ENCODE data around the gene GINS1.

The GINS1 gene

DNA sequence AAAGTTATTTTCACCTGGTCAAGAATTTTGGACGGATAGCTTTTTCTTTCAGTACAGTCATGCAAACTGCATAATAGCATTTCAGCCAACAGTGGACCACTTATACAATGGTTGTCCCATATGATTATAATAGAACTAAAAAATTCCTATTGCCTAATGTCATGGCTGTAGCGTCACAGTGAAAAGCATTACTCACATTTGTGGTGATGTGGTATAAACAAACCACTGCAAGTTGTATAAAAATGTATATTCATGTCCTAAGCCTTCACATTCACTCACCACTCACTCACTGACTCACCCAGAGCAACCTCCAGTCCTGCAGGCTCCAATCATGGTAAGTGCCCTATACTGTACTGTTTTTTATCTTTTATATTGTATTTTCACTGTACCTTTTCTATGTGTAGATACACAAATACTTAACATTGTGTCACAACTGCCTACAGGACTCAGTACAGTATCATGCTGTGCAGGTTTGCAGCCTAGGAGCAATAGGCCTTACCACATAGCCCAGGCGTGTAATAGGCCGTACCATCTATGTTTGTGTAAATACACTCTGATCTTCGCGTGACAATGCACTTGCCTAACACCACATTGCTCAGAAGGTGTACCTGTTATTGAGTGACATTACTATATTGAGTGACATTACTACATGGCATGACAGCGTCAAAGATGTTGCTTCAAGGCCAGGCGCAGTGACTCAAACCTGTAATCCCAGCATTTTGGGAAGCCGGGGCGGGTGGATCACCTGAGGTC, 34.7 kb upstream of the GINS1 start:
- DNase-seq (no peak), ATAC-seq (ENCODE audit: insufficient read depth, low read depth) (no peak)
- H3K27me3 ChIP-seq (ENCODE audit: insufficient read depth, low read length, poor library complexity): no peaks in the 10 kb centered on the region
- H3K4me1 ChIP-seq (ENCODE audit: insufficient read depth, low read length): no peaks in the 10 kb centered on the region
- no peak overlapping the region for H2AFZ ChIP-seq (ENCODE audit: low read depth, low read length)
- no peaks in the 10 kb centered on the region for H3K9me3 ChIP-seq (ENCODE audit: insufficient read depth, low read length, severe bottlenecking)
- no peak overlapping the region for H3K4me2 ChIP-seq (ENCODE audit: insufficient read depth, low read length)
- H3K9ac ChIP-seq (ENCODE audit: low read depth, low read length): no peak overlapping the region
- peaks cover 52% of the 10 kb centered on the region for H4K20me1 ChIP-seq (ENCODE audit: insufficient read depth, low read length)
- TF ChIP-seq, protein P1, sequence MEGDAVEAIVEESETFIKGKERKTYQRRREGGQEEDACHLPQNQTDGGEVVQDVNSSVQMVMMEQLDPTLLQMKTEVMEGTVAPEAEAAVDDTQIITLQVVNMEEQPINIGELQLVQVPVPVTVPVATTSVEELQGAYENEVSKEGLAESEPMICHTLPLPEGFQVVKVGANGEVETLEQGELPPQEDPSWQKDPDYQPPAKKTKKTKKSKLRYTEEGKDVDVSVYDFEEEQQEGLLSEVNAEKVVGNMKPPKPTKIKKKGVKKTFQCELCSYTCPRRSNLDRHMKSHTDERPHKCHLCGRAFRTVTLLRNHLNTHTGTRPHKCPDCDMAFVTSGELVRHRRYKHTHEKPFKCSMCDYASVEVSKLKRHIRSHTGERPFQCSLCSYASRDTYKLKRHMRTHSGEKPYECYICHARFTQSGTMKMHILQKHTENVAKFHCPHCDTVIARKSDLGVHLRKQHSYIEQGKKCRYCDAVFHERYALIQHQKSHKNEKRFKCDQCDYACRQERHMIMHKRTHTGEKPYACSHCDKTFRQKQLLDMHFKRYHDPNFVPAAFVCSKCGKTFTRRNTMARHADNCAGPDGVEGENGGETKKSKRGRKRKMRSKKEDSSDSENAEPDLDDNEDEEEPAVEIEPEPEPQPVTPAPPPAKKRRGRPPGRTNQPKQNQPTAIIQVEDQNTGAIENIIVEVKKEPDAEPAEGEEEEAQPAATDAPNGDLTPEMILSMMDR (IDR thresholded peaks at IDR 0.05; ENCODE audit: borderline replicate concordance, extremely low read depth, low read length, poor library complexity, severe bottlenecking): no peak
- H3K36me3 ChIP-seq (ENCODE audit: insufficient read depth, low read length): peaks cover 13% of the 10 kb centered on the region; the same call in 1 of the 2 replicates
- no peak overlapping the region for H3K27ac ChIP-seq (ENCODE audit: low read length)
- peaks cover 98% of the 10 kb centered on the region for H3K79me2 ChIP-seq (ENCODE audit: insufficient read depth, low read length)
- no peak overlapping the region for H3K4me3 ChIP-seq (ENCODE audit: low read depth in 1 of 2, low read length in 2 of 2)

GRCh38 chr20:25374842-25375241, 32.6 kb upstream of the GINS1 start:
- no peak overlapping the region for H2AFZ ChIP-seq (ENCODE audit: low read depth, low read length)
- no peak overlapping the region for H3K4me3 ChIP-seq (ENCODE audit: low read depth in 1 of 2, low read length in 2 of 2)
- peaks cover 18% of the 10 kb centered on the region; the same call in 1 of the 2 replicates for H3K36me3 ChIP-seq (ENCODE audit: insufficient read depth, low read length)
- DNase-seq (no peak), ATAC-seq (ENCODE audit: insufficient read depth, low read depth) (no peak)
- H3K9me3 ChIP-seq (ENCODE audit: insufficient read depth, low read length, severe bottlenecking): no peaks in the 10 kb centered on the region
- no peak overlapping the region for H3K4me2 ChIP-seq (ENCODE audit: insufficient read depth, low read length)
- peaks cover 98% of the 10 kb centered on the region for H3K79me2 ChIP-seq (ENCODE audit: insufficient read depth, low read length)
- no peak overlapping the region for H3K27ac ChIP-seq (ENCODE audit: low read length)
- TF ChIP-seq, protein P1 (IDR thresholded peaks at IDR 0.05; ENCODE audit: borderline replicate concordance, extremely low read depth, low read length, poor library complexity, severe bottlenecking): no peak
- TF ChIP-seq EZH2 (IDR thresholded peaks at IDR 0.05; ENCODE audit: borderline replicate concordance, low read depth, low read length, severe bottlenecking): no peak
- no peaks in the 10 kb centered on the region for H3K27me3 ChIP-seq (ENCODE audit: insufficient read depth, low read length, poor library complexity)
- no peak overlapping the region for H3K9ac ChIP-seq (ENCODE audit: low read depth, low read length)
- no peaks in the 10 kb centered on the region for H3K4me1 ChIP-seq (ENCODE audit: insufficient read depth, low read length)
- H4K20me1 ChIP-seq (ENCODE audit: insufficient read depth, low read length): peaks cover 65% of the 10 kb centered on the region

GRCh38 chr20:25376236-25376635, 31.2 kb upstream of the GINS1 start:
- H3K79me2 ChIP-seq (ENCODE audit: insufficient read depth, low read length): peaks cover 99% of the 10 kb centered on the region

More at GRCh38 chr20:25376236-25376635, 31.2 kb upstream of the GINS1 start:
- Histone ChIP-seq H3K4me1 (ENCODE audit: insufficient read depth, low read length) (no peaks in the 10 kb centered on the region), H3K27ac (ENCODE audit: low read length) (no peak overlapping the region), H4K20me1 (ENCODE audit: insufficient read depth, low read length) (peaks cover 67% of the 10 kb centered on the region), H3K4me3 (ENCODE audit: low read depth in 1 of 2, low read length in 2 of 2) (no peak overlapping the region), H3K36me3 (ENCODE audit: insufficient read depth, low read length) (peaks cover 28% of the 10 kb centered on the region), H2AFZ (ENCODE audit: low read depth, low read length) (no peak overlapping the region), H3K9ac (ENCODE audit: low read depth, low read length) (no peak overlapping the region), H3K9me3 (ENCODE audit: insufficient read depth, low read length, severe bottlenecking) (no peaks in the 10 kb centered on the region), H3K4me2 (ENCODE audit: insufficient read depth, low read length) (no peak overlapping the region), H3K27me3 (ENCODE audit: insufficient read depth, low read length, poor library complexity) (no peaks in the 10 kb centered on the region)
- ATAC-seq (ENCODE audit: insufficient read depth, low read depth) (no peak), DNase-seq (no peak)
- TF ChIP-seq, protein P1 (IDR thresholded peaks at IDR 0.05; ENCODE audit: borderline replicate concordance, extremely low read depth, low read length, poor library complexity, severe bottlenecking): no peak
- TF ChIP-seq EZH2 (IDR thresholded peaks at IDR 0.05; ENCODE audit: borderline replicate concordance, low read depth, low read length, severe bottlenecking): no peak

Measured in DND-41 (cell line).